IMR-90 (cell line): ENCODE results near the gene LIMK2. TPM values are rescaled to one million over a fixed set of nuclear protein-coding genes. Genes with fewer than 3 reads are reported as not detected.

Source experiments
- ATAC-seq: fragments of 200-7000 bp; cut with Tn5 transposase; 2 replicates; pipeline ENCODE4 v1.9.1; 2020; ENCODE audit warnings: low read depth, mild to moderate bottlenecking, moderate library complexity
- BruUV-seq: library from RNA; stranded (reverse); fragments of 400-500 nt; replicated peaks from 2 replicates; lab custom pipeline; 2021; lab: Mats Ljungman, UMichigan
- CTCF ChIA-PET: fragments of 300-600 bp; formaldehyde crosslinking; extraction: SDS; loops from one replicate; lab custom pipeline; 2021; ENCODE audit warnings: antibody characterized with exemption; lab: Yijun Ruan, JAX
- POLR2A ChIA-PET: fragments of 300-600 bp; sonication (Branson Sonifier 250); formaldehyde crosslinking; loops from one replicate; lab custom pipeline; 2022; ENCODE audit warnings: antibody characterized with exemption; ENCODE audit not compliant: unreplicated experiment; lab: Charles Lee
- DNase-seq: peaks from one replicate; pipeline ENCODE4 v3.0.0; 2013
- H2AFZ ChIP-seq: replicated peaks from 2 replicates; pipeline ENCODE3; 2013; ENCODE audit warnings: low read length, mild to moderate bottlenecking; ENCODE audit not compliant: poor library complexity
- H2AK5ac ChIP-seq: 2 replicates; pipeline ENCODE4 v1.6.1; 2013; ENCODE audit warnings: low read depth, low read length, inconsistent platforms
- H2AK9ac ChIP-seq: replicated peaks from 2 replicates; pipeline ENCODE3; 2013; ENCODE audit warnings: mild to moderate bottlenecking, low read depth, low read length, moderate library complexity; ENCODE audit not compliant: poor library complexity
- H2BK120ac ChIP-seq: 2 replicates; pipeline ENCODE4 v1.6.1; 2013; ENCODE audit warnings: low read depth, low read length, inconsistent platforms
- H2BK15ac ChIP-seq: 3 replicates; pipeline ENCODE4 v1.6.1; 2013; ENCODE audit warnings: low read depth, low read length, inconsistent platforms
- H2BK20ac ChIP-seq: 2 replicates; pipeline ENCODE4 v1.6.1; 2013; ENCODE audit warnings: low read depth, mild to moderate bottlenecking, inconsistent platforms, low read length, moderate library complexity
- H2BK5ac ChIP-seq: 2 replicates; pipeline ENCODE4 v1.6.1; 2013; ENCODE audit warnings: mild to moderate bottlenecking, low read depth, low read length, inconsistent platforms; ENCODE audit not compliant: poor library complexity, severe bottlenecking
- H3K14ac ChIP-seq: replicated peaks from 2 replicates; pipeline ENCODE4 v1.6.1; 2013; ENCODE audit warnings: low read depth, low read length, inconsistent platforms
- H3K18ac ChIP-seq: 2 replicates; pipeline ENCODE4 v1.6.1; 2013; ENCODE audit warnings: low read depth, low read length, control low read depth
- H3K23ac ChIP-seq: 2 replicates; pipeline ENCODE4 v1.6.1; 2013; ENCODE audit warnings: low read depth, low read length, inconsistent platforms
- H3K27ac ChIP-seq: 2 replicates; pipeline ENCODE4 v1.5.1; 2013; ENCODE audit warnings: mild to moderate bottlenecking, control low read depth, low read length; ENCODE audit not compliant: insufficient read depth
- H3K27me3 ChIP-seq: 2 replicates; pipeline ENCODE4 v1.6.1; 2013; ENCODE audit warnings: low read length; ENCODE audit not compliant: control insufficient read depth, insufficient read depth
- H3K36me3 ChIP-seq: 2 replicates; pipeline ENCODE4 v1.6.1; 2013; ENCODE audit warnings: low read length, mixed read lengths; ENCODE audit not compliant: control insufficient read depth, insufficient read depth
- H3K4ac ChIP-seq: 2 replicates; pipeline ENCODE4 v1.6.1; 2013; ENCODE audit warnings: low read depth, low read length, inconsistent platforms
- H3K4me1 ChIP-seq: 2 replicates; pipeline ENCODE4 v1.6.1; 2013; ENCODE audit warnings: low read length, mixed read lengths; ENCODE audit not compliant: control insufficient read depth, insufficient read depth
- H3K4me2 ChIP-seq: 2 replicates; pipeline ENCODE4 v1.6.1; 2013; ENCODE audit warnings: low read depth, mild to moderate bottlenecking, control low read depth, low read length, moderate library complexity
- H3K4me3 ChIP-seq: 2 replicates; pipeline ENCODE4 v1.5.1; 2013; ENCODE audit warnings: low read depth, mild to moderate bottlenecking, control low read depth, low read length, moderate library complexity; ENCODE audit not compliant: insufficient read depth
- H3K56ac ChIP-seq: 2 replicates; pipeline ENCODE4 v1.6.1; 2013; ENCODE audit warnings: low read length, inconsistent platforms; ENCODE audit not compliant: insufficient read depth; ENCODE audit errors: extremely low read depth
- H3K79me1 ChIP-seq, 2 experiments: 2 replicates each; pipeline ENCODE4 v1.6.1; 2013; ENCODE audit warnings: low read length in 2 of 2, inconsistent platforms in 1 of 2, low read depth in 1 of 2
- H3K9ac ChIP-seq: 2 replicates; pipeline ENCODE4 v1.6.1; 2013; ENCODE audit warnings: low read depth, low read length, control low read depth
- H3K9me1 ChIP-seq: 2 replicates; pipeline ENCODE4 v1.6.1; 2013; ENCODE audit warnings: low read length, inconsistent platforms; ENCODE audit not compliant: insufficient read depth
- H3K9me3 ChIP-seq: 2 replicates; pipeline ENCODE4 v1.6.1; 2013; ENCODE audit warnings: low read length; ENCODE audit not compliant: control insufficient read depth, insufficient read depth
- H4K20me1 ChIP-seq: 2 replicates; pipeline ENCODE4 v1.6.1; 2013; ENCODE audit warnings: low read length, inconsistent platforms; ENCODE audit not compliant: insufficient read depth
- H4K5ac ChIP-seq: 2 replicates; pipeline ENCODE4 v1.6.1; 2013; ENCODE audit warnings: mild to moderate bottlenecking, low read depth, low read length, control low read depth
- H4K8ac ChIP-seq, 2 experiments: 2 replicates each; pipeline ENCODE4 v1.6.1; 2013; ENCODE audit warnings: low read depth in 2 of 2, low read length in 2 of 2, control low read depth in 1 of 2, inconsistent platforms in 1 of 2
- H4K91ac ChIP-seq: 2 replicates; pipeline ENCODE4 v1.6.1; 2013; ENCODE audit warnings: low read depth, low read length, inconsistent platforms; ENCODE audit not compliant: insufficient read depth
- CHD1 ChIP-seq: IDR thresholded peaks from 2 replicates; pipeline ENCODE4 v1.6.1; 2012; ENCODE audit warnings: low read depth, low read length, improper control_type of control experiment
- FOS ChIP-seq: fragments of 150-350 bp; IDR thresholded peaks from 2 replicates; pipeline ENCODE4 v1.6.1; 2016; ENCODE audit warnings: low read depth, low read length
- MAFK ChIP-seq: IDR thresholded peaks from 2 replicates; pipeline ENCODE4 v1.6.1; 2012; ENCODE audit warnings: low read depth, low read length, improper control_type of control experiment
- RCOR1 ChIP-seq: IDR thresholded peaks from 2 replicates; pipeline ENCODE4 v1.6.1; 2012; ENCODE audit warnings: mild to moderate bottlenecking, low read length, improper control_type of control experiment; ENCODE audit not compliant: insufficient replicate concordance
- RFX5 ChIP-seq: IDR thresholded peaks from 2 replicates; pipeline ENCODE4 v1.8.0; 2012; ENCODE audit warnings: low read depth, mild to moderate bottlenecking, low read length, moderate library complexity
- SMC3 ChIP-seq: fragments of 150-350 bp; IDR thresholded peaks from 2 replicates; pipeline ENCODE4 v1.6.1; 2016; ENCODE audit warnings: low read depth, mild to moderate bottlenecking, antibody characterized with exemption, low read length, moderate library complexity
- USF2 ChIP-seq: fragments of 150-350 bp; IDR thresholded peaks from 2 replicates; pipeline ENCODE4 v1.6.1; 2017; ENCODE audit warnings: mild to moderate bottlenecking, antibody characterized with exemption, low read length, low read depth
- WGBS, 2 experiments: methylation state at CpG; one replicate each; pipeline versions ENCODE4 v1.1.5 to v1.1.7; 2013; ENCODE audit warnings: missing lambda C conversion rate in 2 of 2; ENCODE audit not compliant: insufficient read length in 1 of 2; ENCODE audit errors: extremely low coverage in 2 of 2; 5-methylcytosine and 5-hydroxymethylcytosine counted together
- dilution Hi-C: fragments of 300-500 bp; cut with HindIII; formaldehyde crosslinking; loops from one replicate; pipeline ENCODE4 v1.14.3; 2018; ENCODE audit warnings: low sequenced_read_pairs; ENCODE audit not compliant: unreplicated experiment
- in situ Hi-C: fragments of 300-500 bp; cut with MboI; formaldehyde crosslinking; loops from 3 replicates; pipeline ENCODE4 v1.14.3; 2019; ENCODE audit warnings: low sequenced_read_pairs, inconsistent platforms, mixed read lengths
- intact Hi-C: fragments of 100-400 bp; cut with micrococcal nuclease; formaldehyde crosslinking; loops from 2 replicates; pipeline ENCODE4 v1.10.0; 2022
- polyA plus RNA-seq, 3 experiments: library from polyadenylated mRNA; depleted of rRNA; stranded (reverse); fragments of >200 nt; gene quantifications; 2 replicates each; pipeline ENCODE4 v1.2.3, GENCODE V29; 2012; ENCODE audit warnings: low replicate concordance in 1 of 3
- total RNA-seq: library from RNA; depleted of rRNA; stranded (reverse); fragments of >200 nt; gene quantifications from 2 replicates; pipeline ENCODE4 v1.2.3, GENCODE V29; 2012

Gene LIMK2
- total and polyA plus RNA-seq, 2 of the 4 experiments (the other 2 are of a cell fraction) = 14.5 to 31.9 TPM

- ChIA-PET POLR2A (no interaction called here), CTCF (no interaction called here)
- Histone ChIP-seq H3K27ac (no peak overlapping the region), H2AK9ac (no peak overlapping the region), H3K14ac (no peak overlapping the region), H3K27me3 (no peaks in the 10 kb centered on the region), H3K9me3 (no peaks in the 10 kb centered on the region), H3K56ac (no peak overlapping the region), H3K4ac (no peak overlapping the region), H4K8ac (no peak overlapping the region), H4K20me1 (0 out of 2 replicates have a peak, but pooled peaks cover 2% of the 10 kb centered on the region), H3K9me1 (no peaks in the 10 kb centered on the region; the same call in 1 of the 2 replicates), H3K23ac (no peak overlapping the region), H3K36me3 (peaks cover 36% of the 10 kb centered on the region), H3K4me1 (peaks cover 2% of the 10 kb centered on the region; the same call in 1 of the 2 replicates), H3K4me3 (no peak overlapping the region), H4K5ac (no peak overlapping the region), H3K79me1 (no peaks in the 10 kb centered on the region), H3K9ac (no peak overlapping the region), H2BK5ac (no peak overlapping the region), H2AFZ (no peak overlapping the region), H2BK20ac (no peak overlapping the region), H2BK15ac (no peak overlapping the region), H4K91ac (no peak overlapping the region), H2BK120ac (no peak overlapping the region), H2AK5ac (no peak overlapping the region), H3K18ac (no peak overlapping the region), H3K4me2 (no peak overlapping the region)
- ATAC-seq (no peak), DNase-seq (no peak)
- WGBS, 2 experiments = 94% methylated on average over 24 of the region's 69 CpGs; no CpG with 5 or more reads in 1 of the 2 experiments
- in situ Hi-C loops = no loop called here
- intact Hi-C loops = no loop called here
- dilution Hi-C loops = no loop called here
- no TSS peak for BruUV-seq
- no peak for TF ChIP-seq RCOR1
- TF ChIP-seq USF2 = no peak
- no peak for TF ChIP-seq SMC3
- TF ChIP-seq RFX5 = no peak
- TF ChIP-seq FOS = no peak
- TF ChIP-seq CHD1 = no peak
- TF ChIP-seq MAFK = no peak
Observed at GRCh38 chr22:31276426-31277167, 64.5 kb downstream of the LIMK2 start.
